HEK293 (cell line): ENCODE results near the gene MED16.

Source experiments
- BCL11A ChIP-seq: fragments of 450-650 bp; formaldehyde crosslinking; IDR thresholded peaks from 2 replicates; pipeline ENCODE4 v1.5.1; 2016; ENCODE audit warnings: low read depth, missing biosample characterization, missing genetic modification characterization
- BCL11B ChIP-seq: fragments of 450-650 bp; formaldehyde crosslinking; IDR thresholded peaks from 2 replicates; pipeline ENCODE4 v1.5.1; 2016; ENCODE audit warnings: low read depth, missing biosample characterization, missing genetic modification characterization
- KLF7 ChIP-seq: fragments of 450-650 bp; formaldehyde crosslinking; IDR thresholded peaks from 2 replicates; pipeline ENCODE4 v1.5.1; 2016; ENCODE audit warnings: missing biosample characterization, missing genetic modification characterization, borderline replicate concordance
- MEIS1 ChIP-seq: sonication (generic); formaldehyde crosslinking; IDR thresholded peaks from 2 replicates; pipeline ENCODE4 v1.8.1; 2022; ENCODE audit warnings: missing genetic modification reagents, mild to moderate bottlenecking, borderline replicate concordance
- PRDM1 ChIP-seq: fragments of 450-650 bp; formaldehyde crosslinking; IDR thresholded peaks from 2 replicates; pipeline ENCODE4; 2016; ENCODE audit warnings: missing biosample characterization, missing genetic modification characterization
- SP2 ChIP-seq: fragments of 450-650 bp; formaldehyde crosslinking; IDR thresholded peaks from 2 replicates; pipeline ENCODE4 v1.5.1; 2016; ENCODE audit warnings: missing biosample characterization, missing genetic modification characterization
- ZBTB49 ChIP-seq: fragments of 450-650 bp; formaldehyde crosslinking; IDR thresholded peaks from 2 replicates; pipeline ENCODE4 v1.5.1; 2016; ENCODE audit warnings: missing biosample characterization, missing genetic modification characterization, low read depth
- ZBTB8A ChIP-seq: fragments of 450-650 bp; formaldehyde crosslinking; IDR thresholded peaks from 2 replicates; pipeline ENCODE4 v1.5.1; 2016; ENCODE audit warnings: missing biosample characterization, missing genetic modification characterization
- ZFHX2 ChIP-seq: fragments of 450-650 bp; formaldehyde crosslinking; conservative IDR thresholded peaks from 2 replicates; pipeline ENCODE4 v1.5.1; 2016; ENCODE audit warnings: missing biosample characterization, missing genetic modification characterization
- ZNF121 ChIP-seq: fragments of 450-650 bp; formaldehyde crosslinking; IDR thresholded peaks from 2 replicates; pipeline ENCODE4 v1.5.1; 2016; ENCODE audit warnings: missing biosample characterization, missing genetic modification characterization
- ZNF16 ChIP-seq: fragments of 450-650 bp; formaldehyde crosslinking; IDR thresholded peaks from 2 replicates; pipeline ENCODE4 v1.5.1; 2016; ENCODE audit warnings: low read depth, missing biosample characterization, missing genetic modification characterization
- ZNF174 ChIP-seq: fragments of 450-650 bp; formaldehyde crosslinking; IDR thresholded peaks from 2 replicates; pipeline ENCODE4 v1.5.0; 2017; ENCODE audit warnings: missing biosample characterization, mild to moderate bottlenecking, missing genetic modification characterization
- ZNF184 ChIP-seq: fragments of 450-650 bp; IDR thresholded peaks from 2 replicates; pipeline ENCODE4 v1.5.1; 2018; ENCODE audit warnings: missing biosample characterization, mild to moderate bottlenecking, missing genetic modification characterization
- ZNF239 ChIP-seq: fragments of 450-650 bp; formaldehyde crosslinking; IDR thresholded peaks from 2 replicates; pipeline ENCODE4 v1.5.1; 2016; ENCODE audit warnings: missing biosample characterization, missing genetic modification characterization
- ZNF280C ChIP-seq: fragments of 450-650 bp; formaldehyde crosslinking; IDR thresholded peaks from 2 replicates; pipeline ENCODE4 v1.5.1; 2016; ENCODE audit warnings: missing biosample characterization, missing genetic modification characterization
- ZNF335 ChIP-seq: fragments of 450-650 bp; formaldehyde crosslinking; conservative IDR thresholded peaks from 2 replicates; pipeline ENCODE4 v1.5.1; 2016; ENCODE audit warnings: missing biosample characterization, missing genetic modification characterization
- ZNF341 ChIP-seq: fragments of 450-650 bp; formaldehyde crosslinking; IDR thresholded peaks from 2 replicates; pipeline ENCODE4; 2016; ENCODE audit warnings: low read depth, missing biosample characterization, missing genetic modification characterization
- ZNF391 ChIP-seq: fragments of 450-650 bp; formaldehyde crosslinking; IDR thresholded peaks from 2 replicates; pipeline ENCODE4 v1.5.1; 2016; ENCODE audit warnings: low read depth, missing biosample characterization, missing genetic modification characterization, borderline replicate concordance
- ZNF423 ChIP-seq: fragments of 450-650 bp; formaldehyde crosslinking; IDR thresholded peaks from 2 replicates; pipeline ENCODE4 v1.5.1; 2016; ENCODE audit warnings: missing biosample characterization, missing genetic modification characterization
- ZNF426 ChIP-seq: fragments of 450-650 bp; formaldehyde crosslinking; IDR thresholded peaks from 2 replicates; pipeline ENCODE4 v1.5.1; 2017; ENCODE audit warnings: missing biosample characterization, missing genetic modification characterization, mild to moderate bottlenecking, inconsistent platforms, moderate library complexity
- ZNF518A ChIP-seq: fragments of 450-650 bp; formaldehyde crosslinking; conservative IDR thresholded peaks from 2 replicates; pipeline ENCODE4 v1.5.1; 2016; ENCODE audit warnings: low read depth, missing biosample characterization, missing genetic modification characterization
- ZNF558 ChIP-seq: fragments of 450-650 bp; formaldehyde crosslinking; IDR thresholded peaks from 2 replicates; pipeline ENCODE4 v1.5.1; 2016; ENCODE audit warnings: missing biosample characterization, missing genetic modification characterization
- ZNF837 ChIP-seq: fragments of 450-650 bp; formaldehyde crosslinking; IDR thresholded peaks from 2 replicates; pipeline ENCODE4 v1.5.1; 2016; ENCODE audit warnings: missing biosample characterization, missing genetic modification characterization
- TF ChIP-seq, protein P1 (sequence below): fragments of 450-650 bp; IDR thresholded peaks from 2 replicates; pipeline ENCODE4 v1.5.1; 2018; ENCODE audit warnings: missing biosample characterization, missing genetic modification characterization
- TF ChIP-seq, protein P2 (sequence below): sonication (generic); formaldehyde crosslinking; IDR thresholded peaks from 2 replicates; pipeline ENCODE4 v1.8.1; 2022; ENCODE audit warnings: mild to moderate bottlenecking, moderate library complexity, missing genetic modification reagents

MED16 gene

DNA sequence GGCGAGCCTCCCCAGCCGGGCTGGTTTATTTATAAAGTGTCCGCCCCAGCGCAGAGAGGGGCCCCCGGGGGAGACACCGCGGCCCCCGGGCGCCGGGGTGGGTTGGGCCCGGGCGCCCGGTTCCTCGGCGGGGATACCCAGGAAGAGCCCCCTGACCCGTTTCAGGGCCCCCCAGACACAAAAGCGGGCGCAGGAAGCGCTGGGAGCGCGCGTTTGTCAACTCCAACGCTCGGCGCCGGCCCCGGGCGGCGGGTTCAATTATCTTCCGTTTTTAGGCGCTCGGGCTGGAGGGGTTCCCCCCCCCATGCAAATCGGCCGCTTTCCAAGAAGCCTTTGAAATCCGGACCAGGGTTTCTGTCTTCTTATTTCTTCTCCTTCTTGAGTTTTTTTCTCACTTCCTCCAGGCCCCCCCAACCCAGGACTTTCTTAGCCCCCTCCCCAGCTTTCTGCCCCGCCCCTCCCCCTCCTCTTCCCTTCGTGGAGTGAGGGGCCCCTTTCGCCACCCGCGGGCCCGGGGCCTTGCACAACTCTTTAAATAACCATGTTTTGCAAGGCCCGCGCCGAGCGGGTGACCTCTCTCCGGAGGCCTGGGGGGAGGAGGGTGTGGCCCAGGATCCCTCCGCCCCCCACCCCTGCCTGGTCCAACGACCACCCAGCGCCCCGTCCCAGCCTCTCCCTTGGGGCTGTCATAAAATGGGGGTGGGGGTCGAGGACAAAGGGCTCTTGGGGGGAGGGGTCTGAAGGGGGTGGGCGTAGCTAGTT lies 33.8 kb upstream of the MED16 start (continued):
- TF ChIP-seq, protein P1, sequence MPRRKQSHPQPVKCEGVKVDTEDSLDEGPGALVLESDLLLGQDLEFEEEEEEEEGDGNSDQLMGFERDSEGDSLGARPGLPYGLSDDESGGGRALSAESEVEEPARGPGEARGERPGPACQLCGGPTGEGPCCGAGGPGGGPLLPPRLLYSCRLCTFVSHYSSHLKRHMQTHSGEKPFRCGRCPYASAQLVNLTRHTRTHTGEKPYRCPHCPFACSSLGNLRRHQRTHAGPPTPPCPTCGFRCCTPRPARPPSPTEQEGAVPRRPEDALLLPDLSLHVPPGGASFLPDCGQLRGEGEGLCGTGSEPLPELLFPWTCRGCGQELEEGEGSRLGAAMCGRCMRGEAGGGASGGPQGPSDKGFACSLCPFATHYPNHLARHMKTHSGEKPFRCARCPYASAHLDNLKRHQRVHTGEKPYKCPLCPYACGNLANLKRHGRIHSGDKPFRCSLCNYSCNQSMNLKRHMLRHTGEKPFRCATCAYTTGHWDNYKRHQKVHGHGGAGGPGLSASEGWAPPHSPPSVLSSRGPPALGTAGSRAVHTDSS (tag by site-specific recombination) = no peak
- TF ChIP-seq ZNF837 (no peak), PRDM1 (tag by site-specific recombination) (no peak), ZNF426 (tag by site-specific recombination) (no peak), BCL11A (no peak), ZBTB8A (tag by site-specific recombination) (peak; percentile 74; the same call in 1 of the 2 replicates), ZNF121 (no peak), ZNF280C (tag by site-specific recombination) (no peak), BCL11B (no peak), KLF7 (tag by site-specific recombination) (no peak), ZNF239 (tag by site-specific recombination) (no peak), ZNF423 (no peak), ZNF341 (tag by site-specific recombination) (peak; percentile 60), ZNF335 (tag by site-specific recombination) (0 out of 2 replicates have a peak, but pooled peaks have one; percentile 30), ZBTB49 (tag by site-specific recombination) (no peak), MEIS1 (CRISPR knock-in tag) (no peak), ZNF174 (tag by site-specific recombination) (no peak), SP2 (tag by site-specific recombination) (no peak), ZNF184 (tag by site-specific recombination) (no peak), ZNF16 (no peak), ZNF518A (no peak), ZNF558 (no peak), ZFHX2 (tag by site-specific recombination) (no peak), ZNF391 (tag by site-specific recombination) (no peak)
- TF ChIP-seq, protein P2, sequence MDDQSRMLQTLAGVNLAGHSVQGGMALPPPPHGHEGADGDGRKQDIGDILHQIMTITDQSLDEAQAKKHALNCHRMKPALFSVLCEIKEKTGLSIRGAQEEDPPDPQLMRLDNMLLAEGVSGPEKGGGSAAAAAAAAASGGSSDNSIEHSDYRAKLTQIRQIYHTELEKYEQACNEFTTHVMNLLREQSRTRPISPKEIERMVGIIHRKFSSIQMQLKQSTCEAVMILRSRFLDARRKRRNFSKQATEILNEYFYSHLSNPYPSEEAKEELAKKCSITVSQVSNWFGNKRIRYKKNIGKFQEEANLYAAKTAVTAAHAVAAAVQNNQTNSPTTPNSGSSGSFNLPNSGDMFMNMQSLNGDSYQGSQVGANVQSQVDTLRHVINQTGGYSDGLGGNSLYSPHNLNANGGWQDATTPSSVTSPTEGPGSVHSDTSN (CRISPR knock-in tag) = no peak
